GM12875 (cell line): Measurements from ENCODE around the gene SLITRK4.

Experiments used
- H3K4me3 ChIP-seq: one replicate; pipeline ENCODE4 v1.5.1; 2011; ENCODE audit warnings: low read depth, low read length, control low read depth
- TF ChIP-seq, protein P1 (sequence below): IDR thresholded peaks from 2 replicates; pipeline ENCODE4 v1.5.1; 2011; ENCODE audit warnings: low read depth, mild to moderate bottlenecking, control low read depth, inconsistent platforms, low read length, moderate library complexity, borderline replicate concordance; ENCODE audit not compliant: insufficient read depth

SLITRK4 gene

DNA sequence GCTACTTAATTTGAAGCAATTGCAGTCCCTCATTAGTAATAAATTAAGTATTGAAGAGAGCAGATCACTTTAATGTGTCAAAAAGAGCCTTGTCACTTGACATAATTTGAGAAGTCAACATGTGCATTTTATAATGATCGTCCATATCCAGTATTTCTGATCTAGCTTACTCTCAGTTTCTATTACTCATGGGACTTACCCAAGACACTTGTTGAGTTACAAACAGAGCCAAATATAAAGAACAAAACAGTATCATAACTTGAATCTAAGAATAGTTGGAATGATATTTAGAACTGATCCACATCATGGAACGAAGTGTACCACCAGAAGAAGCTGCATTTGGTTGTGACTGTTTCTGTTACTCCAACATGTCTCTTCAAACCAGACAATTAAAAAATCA is 54.7 kb downstream of the SLITRK4 start:
- no peak overlapping the region for H3K4me3 ChIP-seq
- TF ChIP-seq, protein P1, sequence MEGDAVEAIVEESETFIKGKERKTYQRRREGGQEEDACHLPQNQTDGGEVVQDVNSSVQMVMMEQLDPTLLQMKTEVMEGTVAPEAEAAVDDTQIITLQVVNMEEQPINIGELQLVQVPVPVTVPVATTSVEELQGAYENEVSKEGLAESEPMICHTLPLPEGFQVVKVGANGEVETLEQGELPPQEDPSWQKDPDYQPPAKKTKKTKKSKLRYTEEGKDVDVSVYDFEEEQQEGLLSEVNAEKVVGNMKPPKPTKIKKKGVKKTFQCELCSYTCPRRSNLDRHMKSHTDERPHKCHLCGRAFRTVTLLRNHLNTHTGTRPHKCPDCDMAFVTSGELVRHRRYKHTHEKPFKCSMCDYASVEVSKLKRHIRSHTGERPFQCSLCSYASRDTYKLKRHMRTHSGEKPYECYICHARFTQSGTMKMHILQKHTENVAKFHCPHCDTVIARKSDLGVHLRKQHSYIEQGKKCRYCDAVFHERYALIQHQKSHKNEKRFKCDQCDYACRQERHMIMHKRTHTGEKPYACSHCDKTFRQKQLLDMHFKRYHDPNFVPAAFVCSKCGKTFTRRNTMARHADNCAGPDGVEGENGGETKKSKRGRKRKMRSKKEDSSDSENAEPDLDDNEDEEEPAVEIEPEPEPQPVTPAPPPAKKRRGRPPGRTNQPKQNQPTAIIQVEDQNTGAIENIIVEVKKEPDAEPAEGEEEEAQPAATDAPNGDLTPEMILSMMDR = no peak

DNA sequence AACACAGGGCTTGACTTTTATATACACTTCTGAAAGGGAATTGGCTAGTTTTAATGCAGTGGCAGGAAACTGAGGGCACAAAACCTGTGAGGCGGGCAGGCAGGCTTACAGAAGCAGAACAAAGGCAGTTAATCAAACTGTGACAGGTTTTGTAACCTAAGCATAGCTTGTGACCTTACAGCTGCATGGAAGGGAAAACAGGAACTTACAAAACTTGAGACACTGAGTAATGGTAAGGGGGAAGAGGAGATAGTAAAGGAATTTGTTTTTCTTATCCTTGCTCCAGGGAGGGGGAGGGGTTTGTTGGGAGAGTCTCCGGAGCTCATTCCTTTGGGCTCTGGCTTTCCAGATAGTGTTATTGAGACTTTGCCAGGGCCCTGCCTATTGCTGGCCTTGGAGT is 55.6 kb downstream of the SLITRK4 start:
- no peak overlapping the region for H3K4me3 ChIP-seq
- TF ChIP-seq, protein P1 = no peak
